ENCODE results near the gene SLC4A3. TPM values are rescaled to one million over a fixed set of nuclear protein-coding genes. Genes with fewer than 3 reads are reported as not detected.

Gene SLC4A3
- total and polyA plus RNA-seq, 2 of the 8 experiments (the other 6 are each of a cell fraction or from before 2014, with no cell fraction given): 4.8 to 7.4 TPM

DNA sequence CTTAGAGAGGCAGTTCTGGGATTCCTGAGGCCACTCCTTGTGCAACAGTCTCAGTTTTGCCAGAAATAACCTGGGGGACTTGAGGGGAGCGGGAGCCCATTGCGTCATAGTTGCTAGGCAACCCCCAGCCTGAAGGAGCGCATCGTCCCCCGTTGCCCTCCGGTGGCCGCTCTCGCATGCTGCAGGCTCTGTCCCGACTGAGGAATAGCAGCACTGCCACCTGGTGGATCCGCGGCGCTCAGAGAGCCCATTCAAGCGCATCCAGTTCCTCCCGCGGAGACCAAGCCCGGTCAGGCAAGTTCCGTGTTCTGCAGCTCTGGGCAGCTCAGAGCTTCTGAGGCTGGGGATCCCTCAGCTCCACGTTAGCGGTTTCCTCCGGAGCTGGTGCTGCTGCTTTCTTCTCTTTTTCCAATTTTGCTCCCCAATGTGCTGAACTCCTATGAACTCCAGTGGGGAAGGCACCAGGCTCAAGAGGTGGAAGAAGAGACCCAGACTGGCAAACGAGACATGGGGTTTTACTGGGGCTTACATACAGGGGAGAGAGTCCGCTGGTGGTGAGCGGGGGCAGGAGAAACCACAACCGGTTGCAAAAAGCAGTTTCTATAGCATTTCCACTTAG is 15.1 kb downstream of the SLC4A3 start (continued):
- no peak for TF ChIP-seq HDAC6 (IDR thresholded peaks at IDR 0.05; ENCODE audit: low read depth, low read length)
- no peak for TF ChIP-seq RNF2 (IDR thresholded peaks at IDR 0.05; ENCODE audit: borderline replicate concordance, low read depth, low read length, missing control alignments, poor library complexity, severe bottlenecking)
- no peak for TF ChIP-seq SP2 (IDR thresholded peaks at IDR 0.05; ENCODE audit: low read length)
- no peak for TF ChIP-seq NANOG (IDR thresholded peaks at IDR 0.05; ENCODE audit: insufficient read depth, low read depth, low read length, poor library complexity, severe bottlenecking)
- TF ChIP-seq, protein P1, sequence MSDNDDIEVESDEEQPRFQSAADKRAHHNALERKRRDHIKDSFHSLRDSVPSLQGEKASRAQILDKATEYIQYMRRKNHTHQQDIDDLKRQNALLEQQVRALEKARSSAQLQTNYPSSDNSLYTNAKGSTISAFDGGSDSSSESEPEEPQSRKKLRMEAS (IDR thresholded peaks at IDR 0.05): peak; percentile 63; the same call in 1 of the 2 replicates
- no peak for TF ChIP-seq TAF1 (IDR thresholded peaks at IDR 0.05; ENCODE audit: low read depth, low read length)
- TF ChIP-seq POLR2AphosphoS5 (IDR thresholded peaks at IDR 0.05; ENCODE audit: low read depth, low read length): no peak
- TF ChIP-seq RXRA (IDR thresholded peaks at IDR 0.05; ENCODE audit: insufficient read depth, low read depth, low read length): no peak
- TF ChIP-seq, protein P2, sequence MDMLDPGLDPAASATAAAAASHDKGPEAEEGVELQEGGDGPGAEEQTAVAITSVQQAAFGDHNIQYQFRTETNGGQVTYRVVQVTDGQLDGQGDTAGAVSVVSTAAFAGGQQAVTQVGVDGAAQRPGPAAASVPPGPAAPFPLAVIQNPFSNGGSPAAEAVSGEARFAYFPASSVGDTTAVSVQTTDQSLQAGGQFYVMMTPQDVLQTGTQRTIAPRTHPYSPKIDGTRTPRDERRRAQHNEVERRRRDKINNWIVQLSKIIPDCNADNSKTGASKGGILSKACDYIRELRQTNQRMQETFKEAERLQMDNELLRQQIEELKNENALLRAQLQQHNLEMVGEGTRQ (IDR thresholded peaks at IDR 0.05; ENCODE audit: low read length): no peak
- TF ChIP-seq CHD1 (IDR thresholded peaks at IDR 0.05; ENCODE audit: low read depth, low read length): no peak
- TF ChIP-seq POLR2A (IDR thresholded peaks at IDR 0.05; ENCODE audit: control extremely low read depth in 1 of 2, low read depth in 2 of 2, low read length in 2 of 2): 0 out of 3 replicates have a peak, but pooled peaks of 1 of the 2 experiments have one; percentile 17
- peak in 1 of 2 experiments; percentile 89; a peak in 1 of 4 replicates for TF ChIP-seq SIN3A (conservative IDR thresholded peaks at IDR 0.05 in 1 of 2, IDR thresholded peaks at IDR 0.05 in 1 of 2; ENCODE audit: low read depth in 1 of 2, low read length in 2 of 2)
- TF ChIP-seq CTBP2 (IDR thresholded peaks at IDR 0.05; ENCODE audit: borderline replicate concordance, insufficient read depth, insufficient read length, low read length): no peak
- TF ChIP-seq SAP30 (IDR thresholded peaks at IDR 0.05; ENCODE audit: insufficient read depth, insufficient replicate concordance, low read length): no peak
- no peak for TF ChIP-seq NRF1 (IDR thresholded peaks at IDR 0.05; ENCODE audit: low read depth, low read length)
- TF ChIP-seq TBP (IDR thresholded peaks at IDR 0.05; ENCODE audit: low read depth, low read length): no peak
